ENCODE measurements around the gene AFAP1.

DNA sequence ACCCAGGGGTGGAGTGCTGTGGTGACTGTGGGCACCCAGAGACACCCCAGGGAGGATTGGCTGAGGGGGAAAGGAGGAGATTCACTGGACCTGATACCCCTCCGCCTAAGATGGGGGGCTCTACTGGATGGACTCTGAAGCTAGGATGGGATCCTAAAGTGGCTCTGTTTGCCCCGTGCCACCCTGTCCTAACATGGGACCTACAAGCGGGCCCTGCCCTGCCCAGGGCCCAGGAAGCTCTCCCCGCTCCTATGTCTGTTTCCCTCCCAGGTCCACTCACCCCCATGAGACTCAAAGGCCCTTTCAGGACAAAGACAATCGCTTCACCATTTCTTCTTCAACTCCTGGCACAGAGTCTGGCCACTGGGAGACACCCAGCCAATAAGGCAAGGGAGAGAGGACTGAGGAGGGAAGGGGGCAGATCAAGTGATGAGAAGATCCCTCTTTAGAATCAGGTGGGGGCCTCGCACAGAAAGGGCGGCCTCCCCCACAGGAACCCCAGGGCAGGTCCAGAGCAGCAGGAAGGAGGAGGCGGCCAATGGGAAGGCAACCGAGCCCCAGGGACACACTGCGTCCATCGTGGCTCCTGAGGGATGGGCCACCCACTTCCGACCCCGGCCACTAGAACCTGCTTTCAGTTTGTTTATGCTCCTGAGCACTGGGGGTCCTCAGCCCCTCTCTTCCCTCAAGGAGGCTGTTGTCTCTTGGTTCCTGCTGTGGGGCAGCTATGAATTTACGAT is 155.4 kb downstream of the AFAP1 start:
- no peak for TF ChIP-seq RAD21 (IDR thresholded peaks at IDR 0.05; ENCODE audit: low read length)
- TF ChIP-seq, protein P1, sequence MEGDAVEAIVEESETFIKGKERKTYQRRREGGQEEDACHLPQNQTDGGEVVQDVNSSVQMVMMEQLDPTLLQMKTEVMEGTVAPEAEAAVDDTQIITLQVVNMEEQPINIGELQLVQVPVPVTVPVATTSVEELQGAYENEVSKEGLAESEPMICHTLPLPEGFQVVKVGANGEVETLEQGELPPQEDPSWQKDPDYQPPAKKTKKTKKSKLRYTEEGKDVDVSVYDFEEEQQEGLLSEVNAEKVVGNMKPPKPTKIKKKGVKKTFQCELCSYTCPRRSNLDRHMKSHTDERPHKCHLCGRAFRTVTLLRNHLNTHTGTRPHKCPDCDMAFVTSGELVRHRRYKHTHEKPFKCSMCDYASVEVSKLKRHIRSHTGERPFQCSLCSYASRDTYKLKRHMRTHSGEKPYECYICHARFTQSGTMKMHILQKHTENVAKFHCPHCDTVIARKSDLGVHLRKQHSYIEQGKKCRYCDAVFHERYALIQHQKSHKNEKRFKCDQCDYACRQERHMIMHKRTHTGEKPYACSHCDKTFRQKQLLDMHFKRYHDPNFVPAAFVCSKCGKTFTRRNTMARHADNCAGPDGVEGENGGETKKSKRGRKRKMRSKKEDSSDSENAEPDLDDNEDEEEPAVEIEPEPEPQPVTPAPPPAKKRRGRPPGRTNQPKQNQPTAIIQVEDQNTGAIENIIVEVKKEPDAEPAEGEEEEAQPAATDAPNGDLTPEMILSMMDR (conservative IDR thresholded peaks at IDR 0.05; ENCODE audit: low read depth, low read length), result no peak
- TF ChIP-seq POLR2A (IDR thresholded peaks at IDR 0.05; ENCODE audit: low read depth, low read length), result no peak
- TF ChIP-seq, protein P2, sequence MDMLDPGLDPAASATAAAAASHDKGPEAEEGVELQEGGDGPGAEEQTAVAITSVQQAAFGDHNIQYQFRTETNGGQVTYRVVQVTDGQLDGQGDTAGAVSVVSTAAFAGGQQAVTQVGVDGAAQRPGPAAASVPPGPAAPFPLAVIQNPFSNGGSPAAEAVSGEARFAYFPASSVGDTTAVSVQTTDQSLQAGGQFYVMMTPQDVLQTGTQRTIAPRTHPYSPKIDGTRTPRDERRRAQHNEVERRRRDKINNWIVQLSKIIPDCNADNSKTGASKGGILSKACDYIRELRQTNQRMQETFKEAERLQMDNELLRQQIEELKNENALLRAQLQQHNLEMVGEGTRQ (IDR thresholded peaks at IDR 0.05; ENCODE audit: low read depth, low read length), result no peak
- TF ChIP-seq BHLHE40 (IDR thresholded peaks at IDR 0.05; ENCODE audit: low read depth, low read length), result no peak
- no peak for TF ChIP-seq RCOR1 (IDR thresholded peaks at IDR 0.05; ENCODE audit: insufficient replicate concordance, low read length)
- TF ChIP-seq CEBPB (IDR thresholded peaks at IDR 0.05; ENCODE audit: low read depth, low read length), result no peak
- no peak for TF ChIP-seq FOS (IDR thresholded peaks at IDR 0.05; ENCODE audit: low read depth, low read length)

All from IMR-90 (cell line).